GM19025 (cell line): Measurements from ENCODE around the gene TCF12.

ENCODE experiments used
- ATAC-seq: cut with Tn5 transposase; IDR thresholded peaks from one replicate; pipeline ENCODE4 v1.9.1; 2021; ENCODE audit warnings: mild to moderate bottlenecking, low read depth, moderate library complexity; ENCODE audit not compliant: unreplicated experiment

The TCF12 gene

GRCh38 chr15:56918046-56918938 lies at the start of gene TCF12:
TSS of gene TCF12 (plus strand) at chr15:56918644. CDS start at chr15:56919914, 1,270 bp downstream.
- peak; percentile 71 for ATAC-seq

DNA sequence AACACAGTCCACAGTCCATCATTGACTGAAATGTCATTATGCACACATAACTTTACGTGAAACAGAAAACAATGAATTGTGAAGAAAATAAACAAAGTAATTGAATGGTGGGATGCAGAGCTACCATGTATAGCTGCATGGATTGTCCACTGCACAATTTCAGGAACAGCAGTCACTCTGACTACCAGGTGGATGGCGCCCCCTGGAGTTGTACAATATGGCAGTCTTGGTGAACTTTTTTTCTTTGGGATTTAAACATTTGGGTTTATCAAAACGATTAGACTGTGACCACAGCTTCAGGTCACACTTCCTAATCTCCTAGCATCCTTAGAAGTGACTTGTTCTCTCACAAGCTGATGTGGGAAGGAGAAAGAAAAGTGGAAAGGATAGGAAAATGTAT lies 48.9 kb upstream of the TCF12 start:
- ATAC-seq = no peak

GRCh38 chr15:56871185-56871584 lies 47.3 kb upstream of the TCF12 start:
- ATAC-seq = no peak

- ATAC-seq = no peak
These were observed 46.6 kb upstream of the TCF12 start for GRCh38 chr15:56871867-56872266.

DNA sequence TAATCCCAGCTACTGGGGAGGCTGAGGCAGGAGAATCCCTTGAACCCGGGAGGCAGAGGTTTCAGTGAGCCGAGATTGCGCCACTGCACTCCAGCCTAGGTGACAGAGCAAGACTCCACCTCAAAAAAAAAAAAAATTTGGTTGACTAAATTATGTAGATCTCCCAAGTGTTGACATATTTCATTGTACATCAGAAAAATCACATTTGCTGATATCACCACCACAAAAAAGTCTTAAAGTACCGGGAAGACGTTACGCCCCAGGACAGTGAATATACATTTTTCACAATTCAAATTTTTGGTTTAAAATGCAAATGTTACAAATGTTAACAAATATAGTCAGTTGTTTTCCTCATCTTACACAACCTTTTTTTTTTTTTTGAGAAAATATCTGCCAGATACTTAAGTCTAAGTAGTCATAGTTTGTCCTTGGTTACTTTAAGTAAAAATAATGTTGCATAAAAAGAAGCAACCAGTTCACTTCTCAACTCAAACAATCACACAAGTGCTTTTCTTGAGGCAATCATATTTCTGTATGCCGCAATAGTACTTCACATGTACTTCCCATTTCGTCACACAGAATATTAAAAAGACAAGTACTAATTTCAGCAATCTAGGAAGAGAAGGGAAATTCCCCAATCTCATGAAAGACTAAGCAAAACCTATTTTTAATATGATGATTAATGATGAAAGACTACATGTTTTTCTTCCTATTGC lies 41.0 kb upstream of the TCF12 start:
- no peak for ATAC-seq

DNA sequence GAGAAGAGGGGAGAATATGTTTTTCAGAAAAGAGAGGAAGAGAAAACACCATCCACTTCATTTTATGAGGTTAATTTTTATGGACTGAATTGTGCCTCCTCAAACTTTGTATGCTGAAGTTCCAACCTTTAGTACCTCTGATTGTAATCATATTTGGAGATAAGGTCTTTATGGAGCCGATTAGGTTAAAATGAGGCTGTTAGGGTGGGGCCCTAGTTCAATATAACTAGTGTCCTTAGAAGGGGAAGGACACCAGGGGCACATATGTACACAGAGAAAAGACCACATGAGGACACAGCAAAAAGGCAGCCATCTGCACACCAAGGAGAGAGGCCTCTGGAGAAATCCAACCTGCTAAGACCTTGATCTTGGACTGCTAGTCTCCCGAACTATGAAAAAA lies 38.9 kb upstream of the TCF12 start:
- ATAC-seq = no peak

GRCh38 chr15:56883088-56883487 lies 35.4 kb upstream of the TCF12 start:
- no peak for ATAC-seq

- no peak for ATAC-seq
These were observed 32.0 kb upstream of the TCF12 start for GRCh38 chr15:56886363-56886931.

DNA sequence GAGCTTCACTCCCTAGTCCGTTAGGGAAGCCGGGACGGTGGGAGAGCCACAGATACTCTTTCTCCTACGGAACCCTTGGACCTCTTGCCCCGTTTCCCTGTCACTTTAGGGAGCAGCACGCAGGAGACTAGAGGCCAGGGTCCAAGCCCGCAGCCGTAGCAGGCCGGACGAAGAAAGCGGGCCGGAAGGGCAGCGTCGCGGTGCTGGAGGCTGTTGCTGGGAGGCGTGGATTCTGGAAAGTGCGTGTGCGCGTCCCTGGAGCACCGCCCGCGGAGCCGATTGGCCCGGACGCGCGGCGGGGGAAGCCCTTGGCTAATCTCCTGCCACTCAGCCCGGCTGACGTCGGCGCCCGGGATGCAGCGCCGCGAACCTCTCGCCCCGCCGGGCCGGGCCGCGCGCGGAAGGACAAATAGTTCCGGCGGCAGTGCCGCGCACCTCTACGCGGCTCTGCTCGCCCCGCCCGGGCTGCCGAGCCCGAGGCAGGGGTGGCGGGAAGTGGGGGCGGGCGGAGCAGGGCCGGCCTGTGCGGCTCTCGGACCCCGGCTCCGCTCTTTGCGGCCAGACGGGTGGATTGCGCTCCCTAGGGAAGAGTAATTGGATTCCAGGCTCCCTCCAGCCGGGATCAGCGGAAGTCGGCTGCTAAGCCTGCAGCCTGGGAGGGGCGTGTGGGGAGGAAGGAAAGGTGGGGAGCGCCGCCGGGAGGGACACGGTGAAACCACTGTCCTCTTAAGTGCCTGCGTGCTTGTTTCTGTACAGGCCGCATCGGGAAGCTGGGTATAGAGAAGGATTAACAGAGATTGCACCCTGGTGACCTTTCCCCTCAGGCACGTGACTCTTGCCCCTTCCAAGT lies 31.3 kb upstream of the TCF12 start:
- peak; percentile 92 for ATAC-seq

GRCh38 chr15:56887782-56888438 lies 30.5 kb upstream of the TCF12 start:
- no peak for ATAC-seq

DNA sequence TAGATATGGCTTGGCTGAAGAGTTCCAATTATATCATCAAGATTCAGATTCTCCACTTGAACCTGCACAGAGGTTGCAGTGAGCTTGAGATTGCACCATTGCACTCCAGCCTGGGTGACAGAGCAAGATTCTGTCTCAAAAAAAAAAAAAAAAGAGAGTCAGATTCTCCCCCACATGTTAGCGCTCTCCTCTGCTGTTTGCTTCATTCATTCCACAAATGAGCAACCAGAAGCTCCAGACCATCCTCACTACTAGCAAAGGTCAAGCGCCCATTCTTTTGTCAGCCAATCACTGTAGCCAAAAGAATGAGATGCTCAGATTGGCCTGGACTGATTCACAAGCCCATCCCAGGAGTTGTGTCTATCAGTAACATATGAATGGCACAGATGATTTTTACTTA lies 28.4 kb upstream of the TCF12 start:
- ATAC-seq = no peak

DNA sequence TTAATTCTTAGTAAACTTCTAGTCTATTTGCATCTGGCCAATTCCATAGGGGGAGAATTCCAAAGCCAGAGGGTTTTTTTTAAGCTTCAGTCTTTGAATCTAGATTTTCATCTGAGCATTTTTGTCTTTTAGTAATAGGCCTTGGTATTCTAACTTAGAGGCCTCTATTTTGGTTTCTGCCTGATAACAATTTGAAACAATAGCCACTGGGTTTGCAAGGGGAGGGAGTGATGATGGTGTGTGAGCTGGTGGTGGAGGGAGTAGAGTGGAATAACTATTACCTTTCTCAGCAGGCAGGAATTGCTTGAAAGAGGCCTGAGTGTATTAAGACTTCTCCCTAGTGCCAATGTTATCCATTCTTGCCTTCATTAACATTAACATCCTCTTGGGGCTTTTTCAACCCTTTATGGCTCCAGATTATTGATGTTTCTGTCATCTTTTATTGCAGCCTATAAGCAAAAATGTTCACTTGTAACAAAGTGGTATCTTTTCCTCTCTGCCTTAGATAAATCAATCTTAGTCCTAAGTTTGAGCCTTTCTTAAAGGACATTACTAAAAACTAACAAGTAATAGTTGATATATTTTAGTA lies 26.5 kb upstream of the TCF12 start:
- ATAC-seq = no peak

GRCh38 chr15:56892659-56893363 lies 25.6 kb upstream of the TCF12 start:
- ATAC-seq = no peak

- no peak for ATAC-seq
These were observed 25.1 kb upstream of the TCF12 start for GRCh38 chr15:56893364-56893678.

GRCh38 chr15:56894601-56895000 lies 23.8 kb upstream of the TCF12 start:
- ATAC-seq = no peak

- no peak for ATAC-seq
These were observed 16.5 kb upstream of the TCF12 start for GRCh38 chr15:56901931-56902330.

DNA sequence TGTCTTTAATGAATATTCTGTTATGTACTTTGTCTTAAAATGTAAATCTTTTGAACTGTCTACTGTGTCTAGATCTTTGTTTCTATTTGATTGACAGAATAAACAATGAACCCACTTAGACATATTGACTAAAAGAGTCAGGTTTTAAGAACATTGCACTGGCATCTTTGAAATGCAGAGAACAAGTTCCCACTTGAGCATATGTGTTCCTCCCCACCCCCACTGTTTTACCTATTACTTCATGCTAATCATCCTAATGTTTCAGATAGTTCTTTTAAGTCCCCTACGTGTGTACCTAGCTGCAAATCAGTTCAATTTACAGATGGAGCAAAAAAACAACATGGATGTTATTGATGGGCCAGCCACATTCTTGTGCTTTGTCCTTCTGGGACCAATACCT lies 11.7 kb upstream of the TCF12 start:
- no peak for ATAC-seq

DNA sequence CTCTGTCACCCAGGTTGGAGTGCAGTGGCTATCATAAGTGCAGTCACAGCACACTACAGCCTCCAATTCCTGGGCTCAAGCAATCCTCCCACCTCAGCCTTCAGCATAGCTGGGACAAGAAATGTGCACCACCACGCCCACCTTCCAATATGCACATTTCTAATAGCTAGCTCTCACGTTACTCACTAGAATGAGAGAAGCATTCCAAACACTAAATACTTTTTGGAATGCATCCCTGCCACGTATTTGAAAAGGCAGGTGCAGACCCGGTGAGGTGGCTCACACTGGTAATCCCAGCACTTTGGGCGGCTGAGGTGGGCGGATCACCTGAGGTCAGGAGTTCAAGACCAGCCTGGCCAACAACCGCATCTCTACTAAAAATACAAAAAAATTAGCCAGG lies 7.6 kb upstream of the TCF12 start:
- no peak for ATAC-seq

DNA sequence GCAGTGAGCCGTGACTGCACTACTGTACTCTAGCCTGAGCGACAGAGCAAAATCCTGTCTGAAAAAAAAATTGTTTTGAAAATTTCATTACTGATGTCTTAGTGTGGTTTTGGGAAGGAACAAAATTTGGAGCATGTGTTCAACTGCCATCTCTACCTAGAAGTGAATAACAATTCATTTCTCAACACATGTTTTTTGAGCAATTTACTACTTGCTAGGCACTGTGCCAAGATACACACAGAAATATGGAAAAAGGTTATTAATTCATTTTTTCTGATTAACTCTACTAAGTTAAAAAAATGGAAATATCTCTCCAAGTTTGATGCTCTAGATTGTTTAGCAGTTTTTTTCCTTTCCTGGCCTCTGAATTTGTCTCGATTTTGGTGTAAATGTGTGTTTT lies 5.2 kb upstream of the TCF12 start:
- no peak for ATAC-seq
